T follicular helper cell (primary cell): ENCODE data around the gene ECM1.

ENCODE experiments used
- DNase-seq: peaks from one replicate; pipeline ENCODE4 v3.0.0-alpha.2; 2020; ENCODE audit warnings: low read depth

The ECM1 gene

GRCh38 chr1:150512846-150513245 is 4.9 kb downstream of the ECM1 start:
- no peak for DNase-seq

- DNase-seq, result no peak
These were observed 5.5 kb downstream of the ECM1 start for GRCh38 chr1:150513351-150513791.

GRCh38 chr1:150514260-150514659 is 6.4 kb downstream of the ECM1 start:
- no peak for DNase-seq

GRCh38 chr1:150514913-150515327 is 7.0 kb downstream of the ECM1 start:
- DNase-seq, result no peak

GRCh38 chr1:150515328-150516049 is 7.6 kb downstream of the ECM1 start, which contains the start of gene FALEC:
FALEC (plus strand) TSS chr1:150515752.
- DNase-seq, result peak; percentile 81

GRCh38 chr1:150516050-150516591 is 8.2 kb downstream of the ECM1 start:
- no peak for DNase-seq

- DNase-seq, result no peak
These were observed 8.7 kb downstream of the ECM1 start for GRCh38 chr1:150516616-150517015.

- no peak for DNase-seq
These were observed 13.5 kb downstream of the ECM1 start for GRCh38 chr1:150521196-150521968.

GRCh38 chr1:150525348-150525747 is 17.4 kb downstream of the ECM1 start:
- DNase-seq, result no peak

- no peak for DNase-seq
These were observed 20.3 kb downstream of the ECM1 start for GRCh38 chr1:150528196-150528595.

GRCh38 chr1:150529017-150529416 is 21.1 kb downstream of the ECM1 start:
- no peak for DNase-seq

- no peak for DNase-seq
These were observed 22.7 kb downstream of the ECM1 start for GRCh38 chr1:150530491-150531159.

GRCh38 chr1:150532860-150533259 is 25.0 kb downstream of the ECM1 start:
- no peak for DNase-seq

- DNase-seq, result no peak
These were observed 26.1 kb downstream of the ECM1 start for GRCh38 chr1:150534002-150534401.

GRCh38 chr1:150535511-150536287 is 27.8 kb downstream of the ECM1 start:
- no peak for DNase-seq

GRCh38 chr1:150536836-150537731 is 29.2 kb downstream of the ECM1 start:
- no peak for DNase-seq

- no peak for DNase-seq
These were observed 30.1 kb downstream of the ECM1 start for GRCh38 chr1:150537732-150538684.

GRCh38 chr1:150543500-150544143 is 35.7 kb downstream of the ECM1 start:
- no peak for DNase-seq

- DNase-seq, result no peak
These were observed 36.3 kb downstream of the ECM1 start for GRCh38 chr1:150544204-150544603.
